WTC11 (cell line): ENCODE measurements around the gene PTCH1. TPM values are rescaled to one million over a fixed set of nuclear protein-coding genes. Genes with fewer than 3 reads are reported as not detected.

Source experiments
- ATAC-seq: fragments of 200-7000 bp; cut with Tn5 transposase; 2 replicates; pipeline ENCODE4 v1.10.0; 2021; ENCODE audit warnings: mild to moderate bottlenecking, moderate library complexity
- CTCF ChIA-PET: fragments of 300-600 bp; sonication (Branson Sonifier 250); formaldehyde crosslinking; loops from one replicate; lab custom pipeline; 2021; ENCODE audit warnings: antibody characterized with exemption; lab: Charles Lee
- POLR2A ChIA-PET: fragments of 350-600 bp; sonication (Branson Sonifier 250); formaldehyde crosslinking; loops from one replicate; lab custom pipeline; 2021; ENCODE audit warnings: antibody characterized with exemption; lab: Charles Lee
- DNase-seq: peaks from one replicate; pipeline ENCODE4 v3.0.0; 2021; ENCODE audit warnings: low spot score
- H3K27ac Mint-ChIP-seq: 2 replicates; pipeline ENCODE4 v1.8.0; 2021; ENCODE audit warnings: mixed read lengths
- H3K27me3 Mint-ChIP-seq: 2 replicates; pipeline ENCODE4 v1.8.0; 2021; ENCODE audit warnings: low read depth, mild to moderate bottlenecking, moderate library complexity, mixed read lengths
- H3K36me3 Mint-ChIP-seq: 2 replicates; pipeline ENCODE4 v1.8.0; 2021; ENCODE audit warnings: mixed read lengths
- H3K4me1 Mint-ChIP-seq: 2 replicates; pipeline ENCODE4 v1.8.0; 2022; ENCODE audit warnings: mixed read lengths
- H3K4me3 Mint-ChIP-seq: 2 replicates; pipeline ENCODE4 v1.8.0; 2021; ENCODE audit warnings: mild to moderate bottlenecking, moderate library complexity, mixed read lengths
- H3K9me3 Mint-ChIP-seq: 2 replicates; pipeline ENCODE4 v1.8.0; 2021; ENCODE audit warnings: mixed read lengths
- CREM ChIP-seq: sonication (generic); formaldehyde crosslinking; IDR thresholded peaks from 2 replicates; pipeline ENCODE4 v1.8.1; 2022; ENCODE audit warnings: mild to moderate bottlenecking, missing genetic modification reagents, moderate library complexity
- FOXP1 ChIP-seq: sonication (generic); formaldehyde crosslinking; IDR thresholded peaks from 2 replicates; pipeline ENCODE4 v1.8.0; 2022; ENCODE audit warnings: missing genetic modification reagents, mild to moderate bottlenecking, moderate library complexity, borderline replicate concordance
- GABPB1 ChIP-seq: sonication (generic); formaldehyde crosslinking; IDR thresholded peaks from 2 replicates; pipeline ENCODE4 v1.8.1; 2023; ENCODE audit warnings: mild to moderate bottlenecking, missing genetic modification reagents
- GRHL2 ChIP-seq: fragments of 250-450 bp; sonication (Bioruptor Pico); IDR thresholded peaks from 2 replicates; pipeline ENCODE4 v1.8.0; 2022; ENCODE audit warnings: mild to moderate bottlenecking, moderate library complexity; ENCODE audit not compliant: insufficient replicate concordance, severe bottlenecking
- IRF2 ChIP-seq: sonication (generic); formaldehyde crosslinking; IDR thresholded peaks from 2 replicates; pipeline ENCODE4 v1.8.0; 2022; ENCODE audit warnings: low read depth, missing genetic modification reagents, borderline replicate concordance
- NFYB ChIP-seq: sonication (generic); formaldehyde crosslinking; conservative IDR thresholded peaks from 2 replicates; pipeline ENCODE4 v1.8.0; 2022; ENCODE audit warnings: low read depth, missing genetic modification reagents
- PRRX2 ChIP-seq: fragments of 250-450 bp; sonication (Bioruptor Pico); IDR thresholded peaks from 2 replicates; pipeline ENCODE4 v1.8.0; 2021; ENCODE audit warnings: mild to moderate bottlenecking
- ZNF423 ChIP-seq: fragments of 250-450 bp; sonication (Bioruptor Pico); IDR thresholded peaks from 2 replicates; pipeline ENCODE4 v2.1.2; 2022; ENCODE audit warnings: mild to moderate bottlenecking, moderate library complexity
- total RNA-seq: library from RNA; stranded (reverse); gene quantifications from 3 replicates; pipeline ENCODE4 v1.2.3, GENCODE V29; 2021
- TF ChIP-seq, protein P1 (sequence below): sonication (generic); formaldehyde crosslinking; IDR thresholded peaks from 2 replicates; pipeline ENCODE4 v1.8.0; 2022; ENCODE audit warnings: mild to moderate bottlenecking, missing genetic modification reagents
- TF ChIP-seq, protein P2 (sequence below): fragments of 200-600 bp; IDR thresholded peaks from 2 replicates; pipeline ENCODE4 v1.8.0; 2022; ENCODE audit warnings: antibody characterized with exemption
- TF ChIP-seq, protein P3 (sequence below): fragments of 250-450 bp; sonication (Bioruptor Pico); IDR thresholded peaks from 2 replicates; pipeline ENCODE4 v1.9.0; 2021; ENCODE audit warnings: mild to moderate bottlenecking, borderline replicate concordance
- TF ChIP-seq, protein P4 (sequence below): sonication (generic); formaldehyde crosslinking; IDR thresholded peaks from 2 replicates; pipeline ENCODE4 v1.8.0; 2022; ENCODE audit warnings: mild to moderate bottlenecking, missing genetic modification reagents
- TF ChIP-seq, protein P5 (sequence below): sonication (generic); formaldehyde crosslinking; IDR thresholded peaks from 2 replicates; pipeline ENCODE4 v1.8.0; 2022; ENCODE audit warnings: mild to moderate bottlenecking, missing genetic modification reagents

Gene PTCH1
- total RNA-seq, 1 experiment from 2014 or later: 38.0 TPM

DNA sequence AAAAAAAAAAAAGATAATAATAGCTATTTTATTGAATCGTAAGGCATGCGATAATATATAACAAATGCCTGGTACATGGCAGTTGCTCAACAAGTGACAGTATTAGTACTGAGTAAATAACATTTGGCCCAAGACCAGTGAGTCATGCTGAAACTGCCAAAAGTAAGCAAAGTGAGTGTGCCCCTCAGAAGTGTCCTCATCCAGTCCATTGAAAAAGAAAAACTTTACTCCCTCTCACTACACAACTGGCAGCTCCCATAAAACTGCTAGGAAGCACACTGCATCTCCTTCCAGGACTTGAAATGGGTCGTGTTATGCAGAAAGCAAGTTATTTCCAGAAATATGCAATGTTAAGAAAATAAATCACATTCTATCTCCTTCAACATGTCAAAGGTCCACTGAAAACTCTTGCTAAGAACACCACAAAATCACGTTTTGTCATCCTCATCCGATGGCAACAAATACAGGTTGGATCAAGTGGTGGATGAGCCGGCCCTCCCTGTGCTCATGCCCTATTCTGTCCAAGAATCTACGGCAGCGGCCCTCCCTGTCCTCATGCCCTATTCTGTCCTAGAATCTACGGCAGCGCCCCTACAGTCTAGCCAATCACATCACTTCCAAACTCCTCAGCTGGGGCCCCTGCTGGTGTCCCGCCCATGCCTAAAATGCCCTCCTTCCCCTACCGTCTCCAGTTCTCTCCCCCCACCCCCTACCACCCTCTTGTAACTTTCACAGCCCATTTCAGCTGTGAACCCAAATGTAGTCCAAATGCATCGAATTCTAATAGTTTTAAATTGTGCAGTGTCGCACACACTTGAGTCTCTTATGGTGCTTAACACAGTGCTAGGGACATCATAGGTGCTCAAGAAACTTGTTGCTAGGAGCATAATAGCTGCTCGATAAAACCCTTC lies 12.5 kb downstream of the PTCH1 start (continued):
- TF ChIP-seq, protein P1, sequence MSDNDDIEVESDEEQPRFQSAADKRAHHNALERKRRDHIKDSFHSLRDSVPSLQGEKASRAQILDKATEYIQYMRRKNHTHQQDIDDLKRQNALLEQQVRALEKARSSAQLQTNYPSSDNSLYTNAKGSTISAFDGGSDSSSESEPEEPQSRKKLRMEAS (CRISPR knock-in tag): 0 out of 2 replicates have a peak, but pooled peaks have one; percentile 33
- TF ChIP-seq, protein P2, sequence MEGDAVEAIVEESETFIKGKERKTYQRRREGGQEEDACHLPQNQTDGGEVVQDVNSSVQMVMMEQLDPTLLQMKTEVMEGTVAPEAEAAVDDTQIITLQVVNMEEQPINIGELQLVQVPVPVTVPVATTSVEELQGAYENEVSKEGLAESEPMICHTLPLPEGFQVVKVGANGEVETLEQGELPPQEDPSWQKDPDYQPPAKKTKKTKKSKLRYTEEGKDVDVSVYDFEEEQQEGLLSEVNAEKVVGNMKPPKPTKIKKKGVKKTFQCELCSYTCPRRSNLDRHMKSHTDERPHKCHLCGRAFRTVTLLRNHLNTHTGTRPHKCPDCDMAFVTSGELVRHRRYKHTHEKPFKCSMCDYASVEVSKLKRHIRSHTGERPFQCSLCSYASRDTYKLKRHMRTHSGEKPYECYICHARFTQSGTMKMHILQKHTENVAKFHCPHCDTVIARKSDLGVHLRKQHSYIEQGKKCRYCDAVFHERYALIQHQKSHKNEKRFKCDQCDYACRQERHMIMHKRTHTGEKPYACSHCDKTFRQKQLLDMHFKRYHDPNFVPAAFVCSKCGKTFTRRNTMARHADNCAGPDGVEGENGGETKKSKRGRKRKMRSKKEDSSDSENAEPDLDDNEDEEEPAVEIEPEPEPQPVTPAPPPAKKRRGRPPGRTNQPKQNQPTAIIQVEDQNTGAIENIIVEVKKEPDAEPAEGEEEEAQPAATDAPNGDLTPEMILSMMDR: no peak
- TF ChIP-seq, protein P3, sequence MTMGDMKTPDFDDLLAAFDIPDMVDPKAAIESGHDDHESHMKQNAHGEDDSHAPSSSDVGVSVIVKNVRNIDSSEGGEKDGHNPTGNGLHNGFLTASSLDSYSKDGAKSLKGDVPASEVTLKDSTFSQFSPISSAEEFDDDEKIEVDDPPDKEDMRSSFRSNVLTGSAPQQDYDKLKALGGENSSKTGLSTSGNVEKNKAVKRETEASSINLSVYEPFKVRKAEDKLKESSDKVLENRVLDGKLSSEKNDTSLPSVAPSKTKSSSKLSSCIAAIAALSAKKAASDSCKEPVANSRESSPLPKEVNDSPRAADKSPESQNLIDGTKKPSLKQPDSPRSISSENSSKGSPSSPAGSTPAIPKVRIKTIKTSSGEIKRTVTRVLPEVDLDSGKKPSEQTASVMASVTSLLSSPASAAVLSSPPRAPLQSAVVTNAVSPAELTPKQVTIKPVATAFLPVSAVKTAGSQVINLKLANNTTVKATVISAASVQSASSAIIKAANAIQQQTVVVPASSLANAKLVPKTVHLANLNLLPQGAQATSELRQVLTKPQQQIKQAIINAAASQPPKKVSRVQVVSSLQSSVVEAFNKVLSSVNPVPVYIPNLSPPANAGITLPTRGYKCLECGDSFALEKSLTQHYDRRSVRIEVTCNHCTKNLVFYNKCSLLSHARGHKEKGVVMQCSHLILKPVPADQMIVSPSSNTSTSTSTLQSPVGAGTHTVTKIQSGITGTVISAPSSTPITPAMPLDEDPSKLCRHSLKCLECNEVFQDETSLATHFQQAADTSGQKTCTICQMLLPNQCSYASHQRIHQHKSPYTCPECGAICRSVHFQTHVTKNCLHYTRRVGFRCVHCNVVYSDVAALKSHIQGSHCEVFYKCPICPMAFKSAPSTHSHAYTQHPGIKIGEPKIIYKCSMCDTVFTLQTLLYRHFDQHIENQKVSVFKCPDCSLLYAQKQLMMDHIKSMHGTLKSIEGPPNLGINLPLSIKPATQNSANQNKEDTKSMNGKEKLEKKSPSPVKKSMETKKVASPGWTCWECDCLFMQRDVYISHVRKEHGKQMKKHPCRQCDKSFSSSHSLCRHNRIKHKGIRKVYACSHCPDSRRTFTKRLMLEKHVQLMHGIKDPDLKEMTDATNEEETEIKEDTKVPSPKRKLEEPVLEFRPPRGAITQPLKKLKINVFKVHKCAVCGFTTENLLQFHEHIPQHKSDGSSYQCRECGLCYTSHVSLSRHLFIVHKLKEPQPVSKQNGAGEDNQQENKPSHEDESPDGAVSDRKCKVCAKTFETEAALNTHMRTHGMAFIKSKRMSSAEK (CRISPR knock-in tag): no peak
- TF ChIP-seq IRF2: no peak
- no peak for TF ChIP-seq GRHL2 (CRISPR knock-in tag)

DNA sequence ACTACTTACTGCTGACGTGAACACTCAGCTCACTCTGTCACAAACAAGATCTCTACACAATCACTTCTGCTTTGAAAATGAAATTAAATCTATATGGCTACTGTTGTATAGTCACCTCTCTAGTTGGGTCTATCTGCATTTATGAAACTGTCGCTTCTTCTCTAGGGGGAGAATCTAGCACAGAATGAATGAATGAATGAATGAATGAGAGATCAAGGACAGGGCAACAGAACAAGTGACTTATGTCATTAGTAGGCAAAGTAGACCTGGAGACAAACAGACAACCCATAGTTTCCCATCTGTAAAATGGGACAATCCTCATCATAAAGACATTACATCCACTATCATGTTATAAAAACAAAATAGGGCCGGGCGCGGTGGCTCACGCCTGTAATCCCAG lies 13.4 kb downstream of the PTCH1 start:
- no peak for ATAC-seq
- DNase-seq: no peak
- Mint-ChIP-seq H3K36me3 (peaks cover 13% of the 10 kb centered on the region), H3K27ac (no peak overlapping the region), H3K9me3 (no peaks in the 10 kb centered on the region), H3K4me3 (peak overlapping the region; percentile 16), H3K27me3 (no peaks in the 10 kb centered on the region; the same call in 1 of the 2 replicates), H3K4me1 (peaks cover 48% of the 10 kb centered on the region)
- CTCF ChIA-PET: interaction anchor here (0.6 kb wide), 1 partner anchor 467 kb away, joined by 5 read pairs; no protein-coding TSS in a partner anchor
- POLR2A ChIA-PET: interaction anchor here (0.6 kb wide), 1 partner anchor 59 kb away, joined by 5 read pairs; no protein-coding TSS in a partner anchor
- TF ChIP-seq, protein P4, sequence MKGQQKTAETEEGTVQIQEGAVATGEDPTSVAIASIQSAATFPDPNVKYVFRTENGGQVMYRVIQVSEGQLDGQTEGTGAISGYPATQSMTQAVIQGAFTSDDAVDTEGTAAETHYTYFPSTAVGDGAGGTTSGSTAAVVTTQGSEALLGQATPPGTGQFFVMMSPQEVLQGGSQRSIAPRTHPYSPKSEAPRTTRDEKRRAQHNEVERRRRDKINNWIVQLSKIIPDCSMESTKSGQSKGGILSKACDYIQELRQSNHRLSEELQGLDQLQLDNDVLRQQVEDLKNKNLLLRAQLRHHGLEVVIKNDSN (CRISPR knock-in tag): no peak
- TF ChIP-seq IRF2 (no peak), ZNF423 (no peak), FOXP1 (CRISPR knock-in tag) (no peak), CREM (CRISPR knock-in tag) (no peak), GABPB1 (no peak), PRRX2 (CRISPR knock-in tag) (no peak), NFYB (no peak)
- TF ChIP-seq, protein P5, sequence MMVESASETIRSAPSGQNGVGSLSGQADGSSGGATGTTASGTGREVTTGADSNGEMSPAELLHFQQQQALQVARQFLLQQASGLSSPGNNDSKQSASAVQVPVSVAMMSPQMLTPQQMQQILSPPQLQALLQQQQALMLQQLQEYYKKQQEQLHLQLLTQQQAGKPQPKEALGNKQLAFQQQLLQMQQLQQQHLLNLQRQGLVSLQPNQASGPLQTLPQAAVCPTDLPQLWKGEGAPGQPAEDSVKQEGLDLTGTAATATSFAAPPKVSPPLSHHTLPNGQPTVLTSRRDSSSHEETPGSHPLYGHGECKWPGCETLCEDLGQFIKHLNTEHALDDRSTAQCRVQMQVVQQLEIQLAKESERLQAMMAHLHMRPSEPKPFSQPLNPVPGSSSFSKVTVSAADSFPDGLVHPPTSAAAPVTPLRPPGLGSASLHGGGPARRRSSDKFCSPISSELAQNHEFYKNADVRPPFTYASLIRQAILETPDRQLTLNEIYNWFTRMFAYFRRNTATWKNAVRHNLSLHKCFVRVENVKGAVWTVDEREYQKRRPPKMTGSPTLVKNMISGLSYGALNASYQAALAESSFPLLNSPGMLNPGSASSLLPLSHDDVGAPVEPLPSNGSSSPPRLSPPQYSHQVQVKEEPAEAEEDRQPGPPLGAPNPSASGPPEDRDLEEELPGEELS: no peak
